CD1c-positive myeloid dendritic cell (primary cell): ENCODE measurements around the gene VCAM1.

ENCODE experiments used
- DNase-seq: peaks from one replicate; pipeline ENCODE4 v3.0.0-alpha.2; 2016; ENCODE audit errors: extremely low spot score

VCAM1 gene, protein sequence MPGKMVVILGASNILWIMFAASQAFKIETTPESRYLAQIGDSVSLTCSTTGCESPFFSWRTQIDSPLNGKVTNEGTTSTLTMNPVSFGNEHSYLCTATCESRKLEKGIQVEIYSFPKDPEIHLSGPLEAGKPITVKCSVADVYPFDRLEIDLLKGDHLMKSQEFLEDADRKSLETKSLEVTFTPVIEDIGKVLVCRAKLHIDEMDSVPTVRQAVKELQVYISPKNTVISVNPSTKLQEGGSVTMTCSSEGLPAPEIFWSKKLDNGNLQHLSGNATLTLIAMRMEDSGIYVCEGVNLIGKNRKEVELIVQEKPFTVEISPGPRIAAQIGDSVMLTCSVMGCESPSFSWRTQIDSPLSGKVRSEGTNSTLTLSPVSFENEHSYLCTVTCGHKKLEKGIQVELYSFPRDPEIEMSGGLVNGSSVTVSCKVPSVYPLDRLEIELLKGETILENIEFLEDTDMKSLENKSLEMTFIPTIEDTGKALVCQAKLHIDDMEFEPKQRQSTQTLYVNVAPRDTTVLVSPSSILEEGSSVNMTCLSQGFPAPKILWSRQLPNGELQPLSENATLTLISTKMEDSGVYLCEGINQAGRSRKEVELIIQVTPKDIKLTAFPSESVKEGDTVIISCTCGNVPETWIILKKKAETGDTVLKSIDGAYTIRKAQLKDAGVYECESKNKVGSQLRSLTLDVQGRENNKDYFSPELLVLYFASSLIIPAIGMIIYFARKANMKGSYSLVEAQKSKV

DNA sequence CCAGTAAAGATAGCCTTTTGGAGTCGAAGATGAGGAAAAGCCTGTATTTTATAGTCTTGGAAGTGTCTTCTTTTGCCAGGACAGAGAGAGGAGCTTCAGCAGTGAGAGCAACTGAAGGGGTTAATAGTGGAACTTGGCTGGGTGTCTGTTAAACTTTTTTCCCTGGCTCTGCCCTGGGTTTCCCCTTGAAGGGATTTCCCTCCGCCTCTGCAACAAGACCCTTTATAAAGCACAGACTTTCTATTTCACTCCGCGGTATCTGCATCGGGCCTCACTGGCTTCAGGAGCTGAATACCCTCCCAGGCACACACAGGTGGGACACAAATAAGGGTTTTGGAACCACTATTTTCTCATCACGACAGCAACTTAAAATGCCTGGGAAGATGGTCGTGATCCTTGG, at the start of gene VCAM1:
TSS of gene VCAM1 (plus strand) at position 253 of the 400 bp plus-strand sequence. CDS start at position 372, 119 bp downstream.
- DNase-seq = no peak

DNA sequence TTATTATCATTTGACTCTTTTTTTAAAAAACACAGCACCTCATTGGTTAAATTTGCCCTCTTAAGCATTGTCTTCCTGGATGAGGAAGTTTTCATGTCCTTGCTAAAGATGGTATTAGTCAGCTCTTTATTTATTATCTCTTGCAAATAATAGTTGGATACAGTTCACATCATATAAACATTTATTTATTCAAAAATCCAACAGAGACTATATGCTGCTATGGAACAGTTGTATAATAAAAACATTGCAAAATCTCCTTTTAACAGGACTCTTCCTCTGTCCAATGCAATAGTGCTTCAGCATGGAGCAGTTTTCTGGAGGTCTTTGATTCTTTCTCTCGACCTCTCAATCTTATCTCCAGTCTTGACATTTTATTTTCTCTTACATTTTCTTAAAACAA, 49.5 kb upstream of the VCAM1 start:
- DNase-seq = no peak

DNA sequence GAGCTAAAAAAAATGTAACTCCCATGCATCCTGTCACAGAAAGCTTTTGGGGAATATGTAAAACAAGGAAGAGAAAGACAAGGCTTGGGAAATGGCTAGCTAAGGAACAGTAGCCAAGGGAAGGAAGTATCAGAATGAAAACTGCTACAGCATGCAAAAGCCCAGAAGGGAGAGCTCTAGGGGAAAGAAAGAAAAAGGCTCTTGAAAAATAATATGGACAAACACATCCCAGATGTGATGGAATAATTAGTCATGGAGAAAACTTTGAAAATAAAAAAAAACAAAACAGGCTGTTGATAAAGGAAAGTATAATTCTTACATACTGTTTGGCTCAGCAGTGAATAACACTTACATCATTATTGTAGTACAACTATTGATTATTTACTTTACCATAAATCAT, 47.9 kb upstream of the VCAM1 start:
- DNase-seq = no peak

DNA sequence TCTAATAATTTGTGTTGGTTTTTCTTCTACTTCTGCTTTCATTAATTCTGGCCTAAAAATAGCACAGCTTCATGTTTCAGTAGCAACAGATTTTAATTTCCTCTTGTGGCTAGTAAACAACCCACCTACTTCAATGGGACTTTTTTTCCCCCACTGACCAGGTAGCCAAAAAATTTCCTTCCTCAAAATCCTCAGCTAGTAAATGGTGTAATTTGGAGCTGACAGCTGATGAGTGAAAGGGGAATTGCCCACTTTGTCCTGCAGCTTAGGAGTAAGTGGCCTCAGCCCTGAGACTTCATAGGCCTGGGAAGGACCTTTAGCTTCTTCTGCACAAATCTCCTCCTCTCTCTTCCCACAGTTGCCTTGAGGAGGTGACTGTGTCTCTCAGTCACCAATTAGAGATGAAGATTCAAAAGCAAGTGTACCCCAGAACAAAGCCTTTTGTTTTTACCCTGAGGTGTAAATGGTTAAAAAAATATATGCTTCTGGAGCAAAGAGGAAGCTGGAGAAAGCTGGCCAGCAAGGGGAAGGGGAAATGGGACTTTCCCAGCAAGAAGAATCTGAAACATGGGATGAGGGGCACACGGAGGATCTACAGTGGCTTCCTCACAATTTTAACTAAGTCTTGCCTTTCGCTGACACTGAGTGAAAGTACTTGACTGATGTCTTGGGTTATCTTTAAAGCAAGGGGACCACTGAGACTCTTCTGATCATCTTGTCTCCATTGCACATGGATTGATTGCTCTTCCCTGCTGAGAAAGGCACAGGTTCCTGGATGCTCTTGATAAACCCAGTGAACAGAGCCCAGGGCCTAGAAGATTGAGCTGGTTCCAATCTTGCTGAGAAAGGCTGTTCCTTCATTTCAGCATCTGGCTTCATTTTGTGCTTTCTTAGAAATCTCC, 35.8 kb upstream of the VCAM1 start:
- DNase-seq = peak; percentile 68

DNA sequence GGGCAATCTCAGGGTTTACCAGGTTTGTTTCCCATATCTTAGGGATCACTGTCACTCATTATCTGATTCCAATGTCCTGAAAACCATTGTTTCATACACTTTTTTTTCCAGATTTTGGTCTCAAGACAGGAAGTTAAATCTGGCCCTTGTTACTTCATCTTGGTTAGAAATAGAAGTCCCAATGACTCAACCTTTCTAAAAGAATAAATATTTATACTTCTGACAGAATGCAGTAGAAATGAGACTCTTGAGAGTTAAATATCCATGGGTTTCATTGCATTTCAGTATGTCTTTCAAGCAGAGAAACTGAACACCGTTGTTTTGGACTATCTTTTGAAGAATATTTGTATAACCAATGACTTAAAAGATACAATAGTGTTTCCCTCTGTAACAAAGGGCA, 19.8 kb upstream of the VCAM1 start:
- no peak for DNase-seq

DNA sequence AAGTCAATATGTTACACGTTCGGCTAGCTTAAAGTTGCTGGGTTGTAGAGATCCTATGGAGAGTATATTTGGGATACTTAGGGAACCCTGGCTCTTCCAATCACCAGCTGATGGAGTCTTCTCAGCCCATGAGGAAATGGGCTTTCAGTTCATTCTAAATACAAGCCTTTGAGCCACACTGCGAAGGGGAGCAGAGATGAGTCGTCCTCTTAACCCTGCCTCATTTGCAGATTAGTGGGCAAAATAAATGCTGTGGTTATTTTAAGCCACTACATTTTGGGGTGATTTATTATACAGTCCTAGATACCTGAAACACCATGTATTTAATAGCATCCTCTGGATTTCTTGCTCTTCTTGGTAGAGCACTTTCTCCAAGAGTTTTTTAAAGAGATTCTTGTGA, 19.0 kb upstream of the VCAM1 start:
- DNase-seq = no peak

DNA sequence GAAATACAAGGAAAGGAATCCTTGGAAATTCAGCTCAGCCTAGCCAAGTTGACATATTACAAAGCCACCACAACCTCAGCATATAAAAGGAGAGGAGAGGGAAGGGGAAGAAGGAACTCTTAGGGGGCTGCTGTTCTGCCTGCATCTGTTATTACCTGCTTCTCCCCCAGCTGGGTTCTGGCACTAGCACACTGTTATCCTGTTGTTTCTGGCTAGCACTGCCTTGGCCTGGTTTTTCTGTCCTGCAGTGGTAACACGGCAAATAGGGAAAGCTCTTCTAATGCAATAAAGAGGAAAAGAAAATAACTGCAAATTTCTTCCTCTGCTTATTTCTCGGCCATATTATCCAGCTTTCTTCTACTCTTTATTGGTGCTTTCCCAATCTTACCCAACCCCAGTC, 16.5 kb upstream of the VCAM1 start:
- no peak for DNase-seq

DNA sequence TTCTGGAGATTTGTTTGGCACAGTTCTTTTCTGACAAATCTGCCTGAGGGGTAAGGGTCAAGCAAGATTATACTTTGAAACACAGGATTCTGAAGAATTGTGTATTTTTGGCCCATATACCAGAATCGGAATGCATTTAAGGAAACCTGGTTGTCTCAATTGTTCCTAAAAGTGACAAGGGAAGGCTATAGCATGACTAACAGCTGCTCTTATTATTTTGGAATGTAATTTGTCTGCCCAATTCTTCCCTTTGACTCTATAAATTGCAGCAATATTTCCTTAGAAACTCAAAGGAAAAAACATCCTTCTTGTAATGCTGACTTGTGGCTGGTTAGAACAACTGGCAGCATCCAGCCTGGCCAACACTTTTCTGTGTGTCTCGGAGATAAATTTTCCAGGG, 15.8 kb upstream of the VCAM1 start:
- no peak for DNase-seq

DNA sequence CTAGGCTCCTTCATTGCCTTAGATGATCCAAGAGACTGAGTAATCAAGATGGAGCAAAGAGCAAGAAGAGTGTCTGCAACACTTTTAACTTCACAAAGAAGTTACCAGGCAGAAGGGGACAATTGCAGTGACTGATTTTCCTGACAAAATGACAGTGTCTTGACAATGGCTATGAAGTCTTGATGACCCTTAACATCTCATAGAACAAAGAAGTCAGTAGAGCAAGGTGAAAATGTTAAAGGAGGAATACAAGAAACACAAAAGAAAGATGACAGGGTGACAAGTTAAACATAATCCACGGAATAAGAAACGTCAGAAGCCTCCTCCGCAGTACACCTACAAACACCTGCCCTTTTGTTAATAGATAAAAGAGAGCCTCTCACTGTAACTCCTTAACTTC, 15.1 kb upstream of the VCAM1 start:
- no peak for DNase-seq

DNA sequence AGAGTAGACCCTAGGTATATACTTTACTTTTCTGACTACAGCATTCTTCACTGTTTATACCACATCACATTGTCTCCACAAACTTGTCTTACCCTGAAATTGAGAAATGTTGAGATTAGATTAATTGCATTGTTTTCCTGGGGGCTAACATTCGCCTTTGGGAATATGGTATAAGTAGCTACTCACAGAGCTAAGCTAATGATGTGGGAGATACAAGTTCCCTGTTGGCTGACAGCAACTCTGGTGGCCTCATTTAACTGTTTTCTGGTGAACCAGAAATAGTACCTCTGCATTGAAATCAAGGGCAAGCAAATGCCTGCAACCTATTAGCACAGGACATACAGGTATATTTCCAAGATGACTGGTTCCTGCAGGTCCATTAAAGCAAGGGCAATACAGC, 13.2 kb upstream of the VCAM1 start:
- no peak for DNase-seq

DNA sequence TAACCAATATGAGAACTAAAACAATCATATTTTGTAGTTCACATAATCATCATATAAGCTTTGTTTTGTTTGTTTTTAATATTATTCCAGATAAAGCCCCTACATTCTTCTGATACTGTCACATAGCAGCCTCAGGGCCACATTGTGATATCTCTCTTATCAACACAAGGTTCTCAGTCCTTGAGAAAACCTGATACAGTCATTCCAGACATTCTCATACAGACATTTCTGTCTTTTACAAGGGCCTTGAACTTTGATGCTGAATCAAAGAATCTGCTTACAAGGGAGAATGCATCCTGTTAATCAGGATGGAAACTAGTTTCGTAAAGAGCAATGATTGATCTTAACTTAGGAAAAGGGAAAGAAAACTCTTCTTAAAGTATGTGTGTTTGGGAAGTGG, 12.7 kb upstream of the VCAM1 start:
- no peak for DNase-seq

DNA sequence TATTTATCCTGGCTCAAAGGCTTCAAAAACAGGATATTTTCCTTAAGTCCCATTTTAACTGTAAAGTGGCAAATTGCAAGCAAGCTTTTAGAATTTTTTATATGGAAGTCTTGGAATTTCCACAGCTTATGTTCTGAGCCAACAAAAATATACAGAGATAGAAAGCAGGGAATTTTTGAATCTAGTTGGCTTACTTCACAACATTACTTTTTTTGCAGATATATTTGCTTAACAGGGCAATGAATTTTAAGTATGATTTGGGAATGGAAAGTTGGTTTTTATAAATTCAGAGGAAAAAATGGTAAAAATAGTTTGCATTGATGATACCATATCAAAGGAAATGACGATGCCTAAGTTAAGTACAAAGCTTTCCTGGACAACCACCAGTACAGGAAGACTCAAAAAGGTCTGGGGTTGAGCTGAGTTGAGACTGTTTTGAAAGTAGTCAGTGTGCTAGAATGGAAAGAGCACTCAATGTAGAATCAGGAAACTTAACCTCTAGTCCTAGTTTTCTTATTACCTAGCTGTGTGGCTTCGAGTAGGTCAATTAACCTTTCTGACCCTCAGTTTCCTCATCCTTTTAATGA, 11.0 kb upstream of the VCAM1 start:
- DNase-seq = no peak

DNA sequence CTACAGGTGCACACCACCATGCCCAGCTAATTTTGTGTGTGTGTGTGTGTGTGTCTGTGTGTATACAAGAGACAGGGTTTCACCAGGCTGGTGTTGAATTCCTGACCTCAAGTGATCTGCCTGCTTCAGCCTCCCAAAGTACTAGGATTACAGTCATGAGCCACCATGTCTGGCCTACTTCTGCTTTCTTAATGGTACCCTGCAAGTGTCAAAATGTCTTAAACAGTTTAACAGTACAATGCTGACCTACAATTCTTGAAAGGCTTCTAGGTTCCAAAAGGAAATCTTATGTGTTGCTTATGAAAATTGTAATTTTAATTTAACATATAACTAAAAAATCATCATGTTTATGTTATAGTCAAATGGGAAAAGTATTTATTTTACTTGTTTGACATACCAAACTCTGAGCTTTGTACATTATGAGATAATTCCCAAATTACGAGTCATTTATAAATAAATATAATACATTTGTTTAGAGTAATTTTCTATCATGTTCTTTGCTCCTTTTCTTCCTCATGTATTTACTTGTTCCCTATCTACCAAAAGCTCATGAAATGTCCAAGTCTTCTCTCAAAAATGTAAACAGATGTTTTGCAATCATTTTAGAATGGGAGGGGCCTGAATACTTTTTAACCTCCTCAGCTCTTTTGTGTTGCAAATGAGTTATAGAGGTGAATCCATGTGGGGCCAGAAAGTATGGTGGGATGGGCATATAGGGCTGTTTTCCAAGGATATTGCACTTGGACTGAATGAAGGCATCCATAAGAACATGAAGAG, 8.4 kb upstream of the VCAM1 start:
- DNase-seq = no peak

DNA sequence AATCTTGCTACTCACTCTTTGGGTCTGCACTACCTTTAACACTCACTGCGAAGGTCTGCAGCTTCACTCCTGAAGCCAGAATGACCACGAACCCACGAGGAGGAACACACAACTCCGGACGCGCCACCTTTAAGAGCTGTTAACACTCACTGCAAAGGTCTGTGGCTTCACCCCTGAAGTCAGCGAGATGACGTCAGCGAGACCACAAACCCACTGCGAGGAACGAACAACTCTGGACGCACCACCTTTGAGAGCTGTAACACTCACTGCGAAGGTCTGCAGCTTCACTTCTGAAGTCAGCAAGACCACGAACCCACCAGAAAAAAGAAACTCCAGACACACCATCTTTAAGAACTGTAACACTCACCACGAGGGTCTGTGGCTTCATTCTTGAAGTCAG, 6.5 kb upstream of the VCAM1 start:
- peak; percentile 6 for DNase-seq

DNA sequence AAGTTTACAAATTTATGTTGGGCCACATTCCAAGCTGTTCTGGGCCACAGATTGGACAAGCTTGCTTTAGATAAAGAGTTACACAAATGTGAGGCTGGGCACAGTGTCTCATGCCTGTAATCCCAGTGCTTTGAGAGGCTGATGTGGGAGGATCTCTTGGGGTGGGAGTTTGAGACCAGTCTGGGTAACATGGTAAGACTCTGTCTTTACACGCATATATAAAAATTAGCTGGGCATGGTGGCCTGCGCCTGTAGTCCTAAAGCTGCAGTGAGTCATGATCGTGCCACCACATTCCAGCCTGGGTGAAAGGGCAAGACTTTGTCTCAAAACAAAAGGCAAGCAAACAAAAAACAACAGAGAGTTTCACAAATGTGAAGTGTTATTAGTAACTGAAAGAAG, 5.9 kb upstream of the VCAM1 start:
- no peak for DNase-seq

DNA sequence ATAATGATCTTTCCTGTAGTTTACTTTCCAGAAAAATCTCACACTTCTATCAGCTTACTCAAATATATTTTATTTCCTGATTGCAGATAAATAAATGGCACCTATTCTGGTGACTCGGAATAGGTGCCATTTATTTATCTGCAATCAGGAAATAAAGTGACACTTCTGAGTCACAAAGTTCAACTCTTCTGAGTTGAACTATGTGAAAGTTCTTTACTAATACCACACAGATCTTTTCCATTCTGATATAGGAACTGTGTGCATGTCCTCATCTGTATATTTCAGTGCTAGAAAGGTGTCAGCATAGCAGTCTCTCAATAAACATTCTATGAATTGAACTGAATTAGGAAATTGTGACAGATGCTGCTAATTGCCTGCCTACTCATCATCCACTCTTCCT, 4.9 kb upstream of the VCAM1 start:
- no peak for DNase-seq

DNA sequence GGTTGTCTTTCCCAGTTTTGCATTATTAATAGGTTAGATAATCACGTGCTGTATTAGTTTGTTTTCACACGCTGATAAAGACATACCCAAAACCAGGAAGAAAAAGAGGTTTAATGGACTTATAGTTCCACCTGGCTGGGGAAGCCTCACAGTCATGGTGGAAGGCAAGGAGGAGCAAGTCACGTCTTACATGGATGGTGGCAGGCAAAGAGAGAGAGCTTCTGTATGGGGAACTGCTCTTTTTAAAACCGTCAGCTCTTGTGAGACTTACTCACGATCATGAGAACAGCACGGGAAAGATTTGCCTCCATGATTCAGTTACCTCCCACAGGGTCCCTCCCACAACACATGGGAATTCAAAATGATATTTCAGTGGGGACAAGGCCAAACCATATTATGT, 2.3 kb upstream of the VCAM1 start:
- peak; percentile 13 for DNase-seq

DNA sequence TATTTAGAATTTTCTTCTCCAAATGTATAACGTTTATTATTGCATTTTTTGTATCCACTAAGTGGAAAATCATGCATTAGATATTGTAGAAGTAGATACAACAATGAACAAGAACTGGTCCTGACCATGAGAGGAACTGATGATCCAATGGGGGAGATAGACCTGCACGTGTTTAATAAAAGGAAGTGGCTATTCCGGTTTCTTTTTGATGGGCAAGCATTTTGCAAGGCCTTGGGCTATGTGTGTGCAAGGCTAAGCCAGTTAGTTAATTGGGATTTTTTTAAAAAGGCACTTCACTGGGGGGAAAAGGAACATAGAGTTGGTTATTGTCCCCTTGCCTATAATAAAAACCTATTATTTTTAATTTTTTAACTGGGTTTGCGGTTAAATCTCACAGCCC, 961 bp upstream of the VCAM1 start:
- peak; percentile 71 for DNase-seq

DNA sequence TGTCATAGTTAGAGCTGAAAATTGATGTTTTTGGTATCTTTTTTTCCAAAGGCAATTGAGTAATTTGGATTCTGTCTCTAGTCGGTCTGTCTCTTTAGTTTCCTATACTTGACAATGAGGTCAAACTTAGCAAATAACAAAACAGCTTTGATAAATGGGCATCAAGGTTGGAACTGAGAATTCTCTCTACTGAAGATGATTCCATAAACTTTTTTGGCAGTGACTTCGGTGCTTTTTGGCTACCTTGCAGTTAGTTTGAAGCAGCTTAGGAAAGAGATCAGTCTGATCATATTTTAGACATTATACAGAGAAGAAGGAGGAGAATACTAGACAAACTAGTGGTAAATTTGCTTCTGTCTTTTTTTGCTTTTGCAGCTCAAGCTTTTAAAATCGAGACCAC, 559 bp downstream of the VCAM1 start:
- no peak for DNase-seq

DNA sequence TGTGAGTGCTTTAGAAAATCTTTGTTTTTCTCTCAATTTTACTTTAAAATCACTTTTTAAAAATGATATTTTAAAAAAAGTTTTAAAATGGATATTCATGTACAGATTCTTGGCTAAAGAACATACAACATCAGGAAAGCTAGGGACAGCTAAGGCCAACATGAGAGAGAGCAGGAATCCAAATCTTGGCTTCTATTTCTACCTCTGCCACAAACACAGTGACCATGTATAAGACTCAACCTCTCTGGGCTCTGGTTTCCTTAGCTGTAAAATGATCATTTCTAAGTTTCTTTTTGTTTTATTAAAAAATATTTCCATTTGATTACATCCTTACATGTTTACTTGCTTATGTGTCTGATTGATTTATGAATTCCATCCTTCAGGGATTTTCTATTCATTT, 1.2 kb downstream of the VCAM1 start:
- DNase-seq = no peak

DNA sequence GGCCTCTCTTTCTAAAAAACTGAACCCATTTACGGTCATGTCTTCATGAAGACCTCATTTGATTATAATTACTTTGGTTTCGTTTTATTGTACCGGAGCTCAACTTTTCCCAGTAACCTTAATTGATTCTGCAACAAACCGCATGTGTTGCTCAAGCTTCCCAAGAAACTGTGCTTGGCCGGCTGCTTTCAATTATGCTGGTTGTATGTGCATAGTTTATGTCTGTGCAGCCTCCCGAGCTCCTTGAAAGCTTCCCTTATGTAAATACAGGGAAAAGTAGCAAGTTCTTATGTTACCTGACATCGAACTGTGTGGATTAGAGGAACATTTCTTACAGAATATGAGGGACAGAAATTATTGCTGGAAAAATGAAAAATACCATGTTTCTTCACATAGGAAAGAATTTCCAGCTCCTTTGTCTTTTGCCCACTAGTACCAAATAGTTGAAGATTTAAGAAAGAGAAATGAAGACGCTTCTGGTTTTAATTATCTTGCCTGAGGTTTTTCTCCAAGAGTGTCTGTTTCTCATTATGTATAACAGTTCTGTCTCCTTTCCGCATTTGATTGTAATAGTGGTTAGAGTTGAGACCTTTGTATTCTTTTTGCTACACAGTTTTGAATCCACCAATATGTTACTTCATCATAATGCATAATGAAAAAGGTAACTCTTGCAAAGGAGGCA, 2.1 kb downstream of the VCAM1 start:
- DNase-seq = no peak
